ENCODE measurements around the gene MAPK14.

Gene MAPK14

DNA sequence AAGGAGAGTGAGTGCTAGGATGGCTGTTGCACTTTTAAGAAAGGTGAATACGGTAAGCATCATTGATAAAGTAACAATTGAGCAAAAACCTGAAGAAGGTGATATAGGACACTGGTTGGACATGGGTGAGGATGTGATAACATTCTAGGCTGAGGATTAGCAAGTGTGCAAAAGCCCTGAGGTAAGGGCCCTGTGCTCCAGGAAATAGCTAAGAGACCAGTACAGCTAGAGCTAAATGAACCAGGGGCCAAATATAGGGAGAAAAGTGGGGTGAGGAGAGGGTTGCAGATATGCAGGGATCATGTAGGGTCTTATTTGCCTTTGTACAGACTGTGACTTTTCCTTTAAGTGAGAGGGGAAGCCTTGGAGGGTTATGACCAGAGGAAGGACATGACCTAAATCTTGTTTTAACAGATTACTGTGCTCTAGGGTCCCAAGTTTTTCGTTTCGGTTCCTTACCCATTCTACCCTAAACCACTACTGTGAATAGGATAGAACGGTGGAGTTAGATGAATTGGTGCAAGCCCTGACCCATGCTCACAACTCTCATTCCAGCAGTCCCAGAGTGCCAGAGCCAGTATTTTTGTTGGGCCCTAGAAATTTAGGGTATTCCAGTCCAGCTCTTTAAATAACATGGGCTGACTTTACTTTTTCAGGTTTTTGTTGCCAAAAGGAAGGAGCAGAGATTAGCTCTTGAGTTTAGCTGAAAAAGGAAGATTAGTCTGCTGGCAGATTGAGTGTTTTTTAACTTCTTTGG lies 10.7 kb downstream of the MAPK14 start:
- DNase-seq, result no peak

- DNase-seq, result no peak
These were observed 11.5 kb downstream of the MAPK14 start for GRCh38 chr6:36039112-36039511.

GRCh38 chr6:36040958-36041357 lies 13.3 kb downstream of the MAPK14 start:
- DNase-seq, result no peak

- DNase-seq, result no peak
These were observed 15.1 kb downstream of the MAPK14 start for GRCh38 chr6:36042618-36043260.

GRCh38 chr6:36049582-36049981 lies 22.0 kb downstream of the MAPK14 start:
- DNase-seq, result no peak

GRCh38 chr6:36050305-36050704 lies 22.7 kb downstream of the MAPK14 start:
- DNase-seq, result no peak

GRCh38 chr6:36050947-36051710 lies 23.5 kb downstream of the MAPK14 start:
- no peak for DNase-seq

DNA sequence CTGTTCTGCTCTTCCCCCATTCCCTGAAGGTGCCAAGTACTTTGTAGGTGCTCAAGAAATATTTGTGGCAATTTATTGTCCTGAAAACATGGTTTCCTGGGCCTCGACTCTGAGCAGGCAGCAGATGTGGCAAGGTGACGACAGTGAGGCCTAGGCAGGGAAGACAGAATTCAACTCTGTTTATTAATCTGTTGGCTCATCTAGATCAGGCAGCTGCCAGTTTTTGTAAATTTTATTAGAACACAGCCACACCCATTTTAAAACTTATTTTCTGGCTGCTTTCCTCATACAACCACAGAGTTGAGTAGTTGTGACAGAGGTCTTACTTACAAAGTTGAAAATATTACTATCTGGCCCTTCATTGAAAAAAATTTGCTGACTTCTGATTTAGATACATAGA lies 24.5 kb downstream of the MAPK14 start:
- no peak for DNase-seq

GRCh38 chr6:36053878-36054277 lies 26.3 kb downstream of the MAPK14 start:
- no peak for DNase-seq

- no peak for DNase-seq
These were observed 26.8 kb downstream of the MAPK14 start for GRCh38 chr6:36054415-36054814.

DNA sequence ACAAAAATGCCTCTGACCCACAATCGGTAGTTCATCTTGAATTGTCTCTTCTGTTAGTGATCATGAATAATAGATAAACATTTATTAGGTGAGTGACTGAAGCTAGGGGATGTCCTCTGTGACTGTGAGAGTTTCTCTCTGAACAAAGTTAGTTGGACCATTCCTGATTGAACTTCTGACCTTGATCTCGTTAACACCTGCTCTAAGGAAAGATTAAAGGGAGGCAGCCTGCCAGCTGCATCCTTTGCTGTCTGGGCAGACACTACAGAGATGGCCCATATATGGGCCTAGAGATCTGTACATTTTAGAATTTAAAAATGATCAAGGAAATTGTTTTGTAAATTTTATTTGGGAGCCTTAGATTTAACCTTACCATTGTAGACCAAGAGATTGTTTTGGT lies 27.3 kb downstream of the MAPK14 start:
- DNase-seq, result no peak

- DNase-seq, result no peak
These were observed 28.6 kb downstream of the MAPK14 start for GRCh38 chr6:36056178-36056577.

DNA sequence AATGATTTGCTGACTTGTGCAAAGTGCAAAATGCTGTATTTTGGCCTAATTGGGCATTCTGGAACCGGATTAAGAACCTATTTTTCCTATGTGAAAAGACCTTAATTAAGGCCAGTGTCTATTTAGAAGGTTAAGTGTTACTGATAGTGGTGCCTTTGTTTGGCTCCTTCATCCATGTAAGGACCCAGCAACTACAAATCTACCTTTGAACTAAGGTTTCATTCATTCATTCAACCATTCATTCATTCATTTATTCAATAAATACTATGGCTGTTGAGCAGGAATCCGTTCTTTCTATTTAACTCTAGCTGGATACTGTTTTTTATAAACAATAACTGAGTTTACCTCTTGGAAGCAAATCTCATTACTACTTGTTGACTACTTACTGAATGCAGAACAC lies 33.6 kb downstream of the MAPK14 start:
- no peak for DNase-seq

- DNase-seq, result no peak
These were observed 34.6 kb downstream of the MAPK14 start for GRCh38 chr6:36062247-36062646.

- DNase-seq, result no peak
These were observed 35.9 kb downstream of the MAPK14 start for GRCh38 chr6:36063318-36064060.

DNA sequence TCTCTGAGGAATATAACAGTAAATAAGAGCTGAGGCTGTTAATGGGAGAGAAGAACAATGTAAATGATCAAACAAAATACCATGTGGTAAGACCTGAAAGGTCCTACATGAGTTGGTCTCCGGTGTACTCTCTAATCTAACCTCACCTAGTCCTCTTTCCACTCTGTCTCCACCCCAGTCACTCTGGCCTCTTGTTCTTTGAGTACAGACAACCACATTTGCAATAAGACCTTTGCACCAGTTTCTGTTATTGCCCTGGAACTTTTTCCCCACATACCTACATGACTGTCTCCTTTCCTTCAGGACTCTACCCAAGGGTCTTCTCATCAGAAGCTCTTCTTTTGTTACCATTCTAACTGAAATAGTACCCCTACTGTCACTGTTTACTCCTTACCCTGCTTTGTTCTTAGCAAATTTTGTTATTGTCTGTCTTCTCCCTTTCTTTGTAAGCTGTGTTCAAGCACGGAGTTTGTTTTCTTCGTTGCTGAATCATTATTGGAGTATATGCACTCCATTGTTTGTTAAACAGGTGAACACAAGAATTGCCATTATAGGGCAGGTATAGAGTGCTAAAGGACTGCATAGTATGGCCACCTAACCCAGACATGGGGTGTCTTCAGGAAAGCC lies 37.3 kb downstream of the MAPK14 start:
- DNase-seq, result no peak

DNA sequence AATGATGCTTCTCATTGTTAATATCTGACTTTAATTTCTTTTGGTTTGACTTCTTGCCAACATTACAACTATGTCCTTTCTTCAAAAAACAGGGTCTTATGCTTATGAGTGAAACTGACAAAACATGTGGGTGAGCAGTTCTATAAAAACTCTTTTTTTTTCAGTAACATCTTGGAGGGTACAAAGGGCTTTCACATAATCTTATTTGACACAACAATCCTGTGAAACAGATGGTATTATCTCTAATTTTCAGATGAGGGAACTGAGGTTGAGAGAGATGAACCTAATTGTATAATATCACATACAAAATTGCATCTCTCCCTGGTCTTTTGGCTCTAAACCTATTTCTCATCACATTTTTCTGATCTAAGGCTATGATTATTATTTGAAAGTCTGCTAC lies 38.3 kb downstream of the MAPK14 start:
- no peak for DNase-seq

DNA sequence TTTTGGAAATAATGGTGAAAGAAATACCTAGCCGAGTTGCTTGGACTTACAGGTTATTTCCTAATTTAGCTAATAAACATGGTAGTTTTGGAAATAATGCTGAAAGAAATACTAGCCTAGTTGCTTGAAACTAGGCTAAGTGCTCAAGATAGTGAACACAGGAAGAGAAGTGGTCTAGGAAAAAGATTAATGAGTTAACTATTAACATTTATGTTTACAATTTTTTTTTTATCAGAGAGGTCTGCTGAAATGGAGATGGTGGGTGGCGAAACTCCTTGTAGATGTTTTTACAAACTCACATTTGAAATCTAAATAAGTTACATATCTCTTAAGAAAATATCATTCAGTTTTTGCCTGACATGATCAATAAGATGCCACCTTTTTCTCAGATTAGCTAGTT lies 39.2 kb downstream of the MAPK14 start:
- no peak for DNase-seq

DNA sequence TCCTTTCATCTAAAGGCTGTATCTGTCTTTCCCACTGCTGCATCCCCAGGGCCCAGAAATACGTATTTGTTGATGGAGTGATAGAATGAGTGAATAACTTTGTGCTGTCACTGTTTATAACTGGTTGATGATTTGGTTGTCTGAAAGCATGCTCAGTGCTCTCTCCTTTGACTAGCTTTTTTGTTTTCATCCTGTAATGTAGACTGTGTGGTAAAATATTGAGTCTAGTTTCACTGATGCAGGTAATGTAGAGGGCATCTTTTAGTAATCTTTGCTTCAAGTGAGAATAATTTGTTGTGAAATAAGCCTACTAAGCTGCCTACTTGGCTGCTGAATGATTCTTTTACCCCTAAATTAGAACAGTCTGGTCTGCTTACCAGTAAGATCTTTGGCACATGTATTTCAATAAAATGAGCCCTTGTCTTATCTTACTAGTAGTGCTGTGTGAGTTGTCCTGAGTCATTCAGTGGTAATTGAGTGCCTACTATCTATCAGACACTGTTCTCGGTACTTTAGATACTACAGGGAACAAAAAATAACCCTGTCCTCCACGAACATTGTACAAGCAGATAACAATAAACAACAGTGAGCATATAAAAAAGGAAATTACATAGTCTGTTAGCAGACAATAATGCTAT lies 39.9 kb downstream of the MAPK14 start:
- no peak for DNase-seq

DNA sequence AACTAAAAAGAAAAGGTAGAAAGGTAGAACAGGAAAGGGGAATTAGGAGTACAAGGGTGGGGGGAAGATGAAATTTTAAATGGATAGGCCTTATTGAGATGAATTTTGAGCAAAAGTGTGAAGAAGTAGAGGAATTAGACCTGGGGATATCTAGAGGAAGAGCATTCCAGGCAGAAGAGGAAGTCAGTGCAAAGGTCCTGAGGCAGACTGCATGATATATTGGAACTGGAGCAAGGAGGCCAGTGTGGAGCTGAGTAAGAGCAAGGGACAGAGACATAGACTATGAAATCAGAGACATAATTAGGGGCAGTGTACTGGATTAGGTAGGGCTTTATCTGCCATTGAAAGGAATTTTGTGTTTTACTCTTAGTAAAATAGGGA lies 40.4 kb downstream of the MAPK14 start:
- DNase-seq, result no peak

DNA sequence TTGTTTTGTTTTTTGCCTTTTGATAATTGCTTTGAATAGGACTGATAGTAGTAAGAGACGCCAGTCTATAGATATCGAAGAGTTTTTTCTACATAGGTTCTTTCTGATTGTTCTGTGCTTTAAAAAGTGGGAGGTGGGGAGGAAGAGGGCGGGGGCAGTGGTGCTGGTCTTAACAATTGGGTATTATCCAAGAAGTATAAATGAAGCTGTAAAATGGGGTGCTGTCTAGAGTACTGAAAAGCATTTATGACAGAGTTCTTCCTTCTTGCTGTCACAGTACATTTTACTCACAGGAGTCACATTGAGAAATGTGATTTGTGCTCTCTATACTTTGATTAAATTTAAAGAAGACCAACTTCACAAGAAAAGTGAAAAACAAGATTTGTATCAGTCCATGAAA lies 41.0 kb downstream of the MAPK14 start:
- no peak for DNase-seq

GRCh38 chr6:36069573-36069972 lies 42.0 kb downstream of the MAPK14 start:
- no peak for DNase-seq

Measured in CD4-positive, alpha-beta T cell treated with Interleukin-21 for 1 hour (primary cell).